ENCODE results near the gene RNASEH2A. TPM values are rescaled to one million over a fixed set of nuclear protein-coding genes. Genes with fewer than 3 reads are reported as not detected.
"Not testable (repeated sequence)": the region's sequence is repeated elsewhere in the genome, so short reads cannot be mapped to it uniquely, and the experiment has no call there.

Gene RNASEH2A
- total RNA-seq, 3 donors from 2014 or later, result 5.2 to 8.8 (median 8.5) TPM

- Histone ChIP-seq H3K9me3 (no peaks in the 10 kb centered on the region), H3K27me3 (peaks cover 4 to 51% of the 10 kb centered on the region in 2 donors), H3K27ac (no peak overlapping the region), H3K4me3 (no peak overlapping the region), H3K4me1 (peaks cover 0 to 5% of the 10 kb centered on the region in 2 donors), H3K36me3 (no peaks in the 10 kb centered on the region)
- DNase-seq (ENCODE audit: low spot score in 2 of 2), result no peak
- no peak for TF ChIP-seq POLR2AphosphoS5 (IDR thresholded peaks at IDR 0.05)
- TF ChIP-seq, protein P1, sequence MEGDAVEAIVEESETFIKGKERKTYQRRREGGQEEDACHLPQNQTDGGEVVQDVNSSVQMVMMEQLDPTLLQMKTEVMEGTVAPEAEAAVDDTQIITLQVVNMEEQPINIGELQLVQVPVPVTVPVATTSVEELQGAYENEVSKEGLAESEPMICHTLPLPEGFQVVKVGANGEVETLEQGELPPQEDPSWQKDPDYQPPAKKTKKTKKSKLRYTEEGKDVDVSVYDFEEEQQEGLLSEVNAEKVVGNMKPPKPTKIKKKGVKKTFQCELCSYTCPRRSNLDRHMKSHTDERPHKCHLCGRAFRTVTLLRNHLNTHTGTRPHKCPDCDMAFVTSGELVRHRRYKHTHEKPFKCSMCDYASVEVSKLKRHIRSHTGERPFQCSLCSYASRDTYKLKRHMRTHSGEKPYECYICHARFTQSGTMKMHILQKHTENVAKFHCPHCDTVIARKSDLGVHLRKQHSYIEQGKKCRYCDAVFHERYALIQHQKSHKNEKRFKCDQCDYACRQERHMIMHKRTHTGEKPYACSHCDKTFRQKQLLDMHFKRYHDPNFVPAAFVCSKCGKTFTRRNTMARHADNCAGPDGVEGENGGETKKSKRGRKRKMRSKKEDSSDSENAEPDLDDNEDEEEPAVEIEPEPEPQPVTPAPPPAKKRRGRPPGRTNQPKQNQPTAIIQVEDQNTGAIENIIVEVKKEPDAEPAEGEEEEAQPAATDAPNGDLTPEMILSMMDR (IDR thresholded peaks at IDR 0.05), result no peak
- no peak for TF ChIP-seq POLR2A (IDR thresholded peaks at IDR 0.05)
- intact Hi-C loops (cut with DNase I; ENCODE audit: low total_unique reads), result loop anchor here (10.0 kb wide), 1 partner anchor 79 kb away; no protein-coding TSS in a partner anchor
Measured at GRCh38 chr19:12843999-12844732, 37.8 kb downstream of the RNASEH2A start.

- not testable (repeated sequence) for H3K9me3 ChIP-seq; H3K27ac ChIP-seq; H3K4me1 ChIP-seq; H3K4me3 ChIP-seq; DNase-seq (ENCODE audit: low spot score in 2 of 2); H3K36me3 ChIP-seq
- intact Hi-C loops (cut with DNase I; ENCODE audit: low total_unique reads), result loop anchor here (10.0 kb wide), 1 partner anchor 82 kb away; no protein-coding TSS in a partner anchor
- H3K27me3 ChIP-seq, result peaks cover 0 to 26% of the 10 kb centered on the region in 2 donors
Measured at GRCh38 chr19:12846613-12847012, 40.2 kb downstream of the RNASEH2A start.

DNA sequence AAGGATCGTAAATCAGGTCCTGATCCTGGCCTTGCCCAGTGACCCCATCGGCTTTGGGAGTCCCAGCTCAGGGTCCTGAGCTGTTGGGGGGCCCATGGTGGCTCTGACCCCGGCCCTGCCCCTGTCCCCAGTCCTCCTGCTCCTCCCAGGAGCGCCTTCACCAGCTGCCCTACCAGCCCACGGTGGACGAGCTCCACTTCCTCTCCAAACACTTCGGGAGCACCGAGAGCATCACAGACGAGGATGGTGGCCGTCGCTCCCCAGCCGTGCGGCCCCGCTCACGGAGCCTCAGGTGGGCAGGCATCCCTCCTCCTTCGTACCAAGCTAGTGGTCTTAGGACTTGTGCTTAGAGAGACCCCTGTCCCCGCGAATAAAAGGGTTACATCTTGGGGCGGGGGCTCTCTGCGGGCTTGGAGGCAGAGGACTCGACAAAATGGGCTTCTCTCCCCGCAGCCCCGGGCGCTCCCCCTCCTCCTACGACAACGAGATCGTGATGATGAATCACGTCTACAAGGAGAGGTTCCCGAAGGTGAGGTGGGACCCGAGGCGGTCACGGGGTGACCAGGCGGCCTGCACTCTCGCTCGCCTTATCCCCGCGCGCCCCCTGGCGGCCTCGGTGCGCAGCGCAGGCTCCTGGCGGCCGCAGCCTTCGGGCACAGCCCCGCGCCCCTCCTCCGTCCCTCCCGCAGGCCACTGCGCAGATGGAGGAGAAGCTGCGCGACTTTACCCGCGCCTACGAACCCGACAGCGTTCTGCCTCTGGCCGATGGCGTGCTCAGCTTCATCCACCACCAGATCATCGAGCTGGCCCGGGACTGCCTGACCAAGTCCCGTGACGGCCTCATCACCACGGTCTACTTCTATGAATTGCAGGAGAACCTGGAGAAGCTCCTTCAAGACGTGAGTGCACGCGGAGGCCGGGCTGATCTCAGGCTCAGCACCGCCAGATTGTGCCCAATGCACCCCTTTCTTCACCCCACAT, 41.1 kb downstream of the RNASEH2A start:
- peak overlapping the region in 2 of 3 donors; percentile 33 to 57 for H3K4me3 ChIP-seq
- TF ChIP-seq POLR2A (IDR thresholded peaks at IDR 0.05) (no peak), POLR2AphosphoS5 (IDR thresholded peaks at IDR 0.05) (peak in 2 of 3 donors; percentile 57 to 64)
- TF ChIP-seq, protein P1 (IDR thresholded peaks at IDR 0.05), result peak; percentile 96 to 99 (median 98)
- intact Hi-C loops (cut with DNase I; ENCODE audit: low total_unique reads), result loop anchor here (10.0 kb wide), 1 partner anchor 83 kb away; no protein-coding TSS in a partner anchor

DNA sequence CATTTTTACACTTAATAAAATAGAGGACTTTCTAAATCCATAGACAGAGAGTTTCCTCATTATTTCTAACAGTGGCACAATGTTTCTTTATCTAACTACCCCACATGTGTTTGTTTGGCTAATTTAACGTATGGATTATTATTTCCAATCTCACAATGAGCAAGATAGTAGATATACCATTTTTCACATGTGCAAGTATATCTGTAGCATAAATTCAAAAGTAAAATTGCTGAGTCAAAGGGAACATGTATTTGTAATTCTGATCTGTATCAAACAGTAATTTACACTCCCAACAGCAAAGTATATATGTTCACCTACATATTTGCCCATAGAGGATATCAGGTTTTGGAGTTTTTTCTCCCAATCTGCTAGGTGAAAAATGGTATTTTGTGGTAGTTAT, 50.3 kb downstream of the RNASEH2A start:
- Histone ChIP-seq H3K9me3 (no peaks in the 10 kb centered on the region), H3K4me1 (no peaks in the 10 kb centered on the region), H3K27me3 (no peaks in the 10 kb centered on the region), H3K4me3 (no peak overlapping the region), H3K36me3 (no peaks in the 10 kb centered on the region), H3K27ac (no peak overlapping the region)
- intact Hi-C loops (cut with DNase I; ENCODE audit: low total_unique reads), result no loop called here
- no peak for TF ChIP-seq POLR2A (IDR thresholded peaks at IDR 0.05)
- TF ChIP-seq POLR2AphosphoS5 (IDR thresholded peaks at IDR 0.05), result no peak
- TF ChIP-seq, protein P1 (IDR thresholded peaks at IDR 0.05), result no peak
- DNase-seq (ENCODE audit: low spot score in 2 of 2), result no peak

More for the DNA sequence above, 41.1 kb downstream of the RNASEH2A start:
- Histone ChIP-seq H3K27me3 (peaks cover 0 to 19% of the 10 kb centered on the region in 2 donors), H3K4me1 (peaks cover 0 to 5% of the 10 kb centered on the region in 2 donors), H3K36me3 (no peaks in the 10 kb centered on the region), H3K9me3 (no peaks in the 10 kb centered on the region), H3K27ac (no peak overlapping the region)
- peak; percentile 74 to 85 for DNase-seq (ENCODE audit: low spot score in 2 of 2)

DNA sequence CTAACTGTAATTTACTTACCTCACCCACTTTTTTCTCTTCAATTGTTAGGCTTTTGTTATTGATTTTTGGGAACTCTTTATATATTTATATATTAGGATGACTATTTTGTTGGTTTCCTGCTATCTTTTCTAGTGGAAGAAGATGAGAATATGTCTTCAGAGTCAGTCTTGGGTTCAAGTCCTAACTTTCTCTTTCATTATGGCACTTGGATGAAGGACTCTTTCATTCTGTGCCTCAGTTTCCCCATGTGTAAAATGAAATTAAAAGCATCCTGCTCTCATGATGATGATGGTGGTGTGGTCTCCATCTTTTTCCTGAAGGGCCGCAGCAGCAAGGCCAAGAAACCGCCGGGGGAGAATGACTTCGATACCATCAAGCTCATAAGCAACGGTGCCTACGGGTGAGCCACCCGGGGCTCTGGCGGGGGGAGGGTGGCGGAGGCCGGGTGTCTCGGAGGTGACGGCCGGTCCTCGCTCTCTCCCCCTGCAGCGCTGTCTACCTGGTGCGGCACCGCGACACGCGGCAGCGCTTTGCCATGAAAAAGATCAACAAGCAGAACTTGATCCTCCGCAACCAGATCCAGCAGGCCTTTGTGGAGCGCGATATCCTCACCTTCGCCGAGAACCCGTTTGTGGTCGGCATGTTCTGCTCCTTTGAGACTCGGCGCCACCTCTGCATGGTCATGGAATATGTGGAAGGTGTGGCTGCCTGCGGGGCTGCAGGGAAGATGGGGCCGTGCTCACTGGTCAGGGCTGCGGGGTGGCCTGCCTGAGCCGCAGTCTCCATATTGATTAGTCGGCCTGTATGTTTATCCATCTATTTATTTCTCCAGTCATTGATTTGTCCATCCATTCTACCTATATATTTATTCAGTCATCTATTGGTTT, 51.9 kb downstream of the RNASEH2A start:
- TF ChIP-seq POLR2AphosphoS5 (IDR thresholded peaks at IDR 0.05), result no peak
- TF ChIP-seq POLR2A (IDR thresholded peaks at IDR 0.05), result no peak
- TF ChIP-seq, protein P1 (IDR thresholded peaks at IDR 0.05), result no peak
- H3K4me1 ChIP-seq, result no peaks in the 10 kb centered on the region
- no peak overlapping the region for H3K27ac ChIP-seq
- H3K9me3 ChIP-seq, result no peaks in the 10 kb centered on the region
- no peak for DNase-seq (ENCODE audit: low spot score in 2 of 2)
- H3K36me3 ChIP-seq, result no peaks in the 10 kb centered on the region
- intact Hi-C loops (cut with DNase I; ENCODE audit: low total_unique reads), result no loop called here
- H3K4me3 ChIP-seq, result no peak overlapping the region
- no peaks in the 10 kb centered on the region for H3K27me3 ChIP-seq
